Right atrium auricular region (tissue), 2 donors: Measurements from ENCODE around the gene CTLA4. TPM values are rescaled to one million over a fixed set of nuclear protein-coding genes. Genes with fewer than 3 reads are reported as not detected.
"Not testable (repeated sequence)": the region's sequence is repeated elsewhere in the genome, so short reads cannot be mapped to it uniquely, and the experiment has no call there.

ENCODE experiments used
- DNase-seq: peaks from one replicate; pipeline ENCODE4 v3.0.0-alpha.2; 2019; ENCODE audit warnings: low spot score
- H3K27ac ChIP-seq, 2 donors: fragments of 200-600 bp; sonication (generic); 1 replicate in 1 of 2; 2 replicates in 1 of 2; pipeline ENCODE4 v1.5.1; 2016 to 2019
- H3K27me3 ChIP-seq, 2 donors: fragments of 200-600 bp; sonication (generic); one replicate each; pipeline versions ENCODE4 v1.5.1 to v1.6.0; 2017 to 2019
- H3K36me3 ChIP-seq: fragments of 200-600 bp; sonication (generic); one replicate; pipeline ENCODE4 v1.5.1; 2016
- H3K4me1 ChIP-seq, 2 donors: fragments of 200-600 bp; sonication (generic); one replicate each; pipeline versions ENCODE4 v1.5.1 to v1.6.0; 2017 to 2019
- H3K4me3 ChIP-seq, 2 donors: fragments of 200-600 bp; sonication (generic); 1 replicate in 1 of 2; 2 replicates in 1 of 2; pipeline ENCODE4 v1.5.1; 2017 to 2019; ENCODE audit warnings: mild to moderate bottlenecking in 1 of 2, moderate library complexity in 1 of 2
- H3K9me3 ChIP-seq, 2 donors: fragments of 200-600 bp; sonication (generic); one replicate each; pipeline ENCODE4 v1.5.1; 2019
- total RNA-seq, 2 donors: library from RNA; depleted of rRNA; stranded (reverse); fragments of >200 nt; gene quantifications; one replicate each; pipeline ENCODE4 v1.1.0, GENCODE V29; 2016
- TF ChIP-seq, protein P1 (sequence below), 2 donors: fragments of 200-600 bp; sonication (generic); IDR thresholded peaks; one replicate each; pipeline ENCODE4 v1.5.1; 2019; ENCODE audit warnings: antibody characterized with exemption in 2 of 2

Gene CTLA4
- total RNA-seq, 2 donors from 2014 or later: 0.35 TPM; not detected in 1

DNA sequence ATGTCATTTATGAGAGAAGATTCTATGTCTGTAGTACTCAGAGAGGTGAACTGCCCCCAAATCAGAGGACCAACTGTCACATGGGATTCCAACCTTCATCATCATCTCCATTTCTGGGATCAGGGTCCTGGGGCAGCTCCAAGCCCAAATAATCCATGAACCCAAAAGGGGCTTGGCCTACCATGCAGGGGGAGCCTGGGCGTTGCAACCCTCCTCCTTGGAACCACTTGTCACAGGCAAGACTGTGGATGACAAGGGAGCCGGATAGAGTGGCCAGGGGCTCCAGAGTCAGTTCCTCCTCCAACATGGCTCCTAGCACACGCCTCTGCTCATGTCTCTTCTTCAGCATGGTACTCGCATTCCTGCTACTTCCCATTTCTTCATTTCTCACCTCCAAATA lies 7.9 kb downstream of the CTLA4 start:
- TF ChIP-seq, protein P1, sequence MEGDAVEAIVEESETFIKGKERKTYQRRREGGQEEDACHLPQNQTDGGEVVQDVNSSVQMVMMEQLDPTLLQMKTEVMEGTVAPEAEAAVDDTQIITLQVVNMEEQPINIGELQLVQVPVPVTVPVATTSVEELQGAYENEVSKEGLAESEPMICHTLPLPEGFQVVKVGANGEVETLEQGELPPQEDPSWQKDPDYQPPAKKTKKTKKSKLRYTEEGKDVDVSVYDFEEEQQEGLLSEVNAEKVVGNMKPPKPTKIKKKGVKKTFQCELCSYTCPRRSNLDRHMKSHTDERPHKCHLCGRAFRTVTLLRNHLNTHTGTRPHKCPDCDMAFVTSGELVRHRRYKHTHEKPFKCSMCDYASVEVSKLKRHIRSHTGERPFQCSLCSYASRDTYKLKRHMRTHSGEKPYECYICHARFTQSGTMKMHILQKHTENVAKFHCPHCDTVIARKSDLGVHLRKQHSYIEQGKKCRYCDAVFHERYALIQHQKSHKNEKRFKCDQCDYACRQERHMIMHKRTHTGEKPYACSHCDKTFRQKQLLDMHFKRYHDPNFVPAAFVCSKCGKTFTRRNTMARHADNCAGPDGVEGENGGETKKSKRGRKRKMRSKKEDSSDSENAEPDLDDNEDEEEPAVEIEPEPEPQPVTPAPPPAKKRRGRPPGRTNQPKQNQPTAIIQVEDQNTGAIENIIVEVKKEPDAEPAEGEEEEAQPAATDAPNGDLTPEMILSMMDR (IDR thresholded peaks at IDR 0.05): no peak
- Histone ChIP-seq H3K36me3 (no peaks in the 10 kb centered on the region), H3K4me1 (no peaks in the 10 kb centered on the region), H3K9me3 (no peaks in the 10 kb centered on the region), H3K4me3 (no peak overlapping the region), H3K27me3 (no peaks in the 10 kb centered on the region), H3K27ac (no peak overlapping the region)
- DNase-seq: no peak

GRCh38 chr2:203876328-203876727 lies 8.8 kb downstream of the CTLA4 start:
- TF ChIP-seq, protein P1 (IDR thresholded peaks at IDR 0.05): no peak
- H3K27ac ChIP-seq: no peak overlapping the region

DNA sequence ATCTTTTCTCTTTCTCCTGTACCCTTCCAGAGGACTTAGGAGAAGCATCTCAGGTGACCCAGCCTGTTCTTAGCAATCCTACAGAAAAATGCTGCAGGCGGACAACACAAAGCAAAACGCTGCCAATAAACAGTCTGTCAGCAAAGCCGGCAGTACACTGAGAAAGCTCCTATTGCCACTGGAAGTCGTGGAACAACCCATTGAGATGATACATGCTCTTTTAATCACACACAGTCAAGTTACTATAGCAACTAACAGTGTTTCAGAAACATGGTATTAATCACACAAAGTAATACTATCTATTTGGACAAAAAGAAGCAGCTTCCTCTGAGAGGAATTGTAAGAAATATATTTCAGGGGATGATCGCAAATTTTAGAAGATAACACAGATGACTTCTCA lies 10.5 kb downstream of the CTLA4 start:
- no peaks in the 10 kb centered on the region for H3K36me3 ChIP-seq
- no peaks in the 10 kb centered on the region for H3K27me3 ChIP-seq
- H3K4me1 ChIP-seq: no peaks in the 10 kb centered on the region
- no peak overlapping the region for H3K4me3 ChIP-seq
- H3K27ac ChIP-seq: no peak overlapping the region
- no peaks in the 10 kb centered on the region for H3K9me3 ChIP-seq
- no peak for DNase-seq
- TF ChIP-seq, protein P1 (IDR thresholded peaks at IDR 0.05): no peak

More at GRCh38 chr2:203876328-203876727, 8.8 kb downstream of the CTLA4 start:
- no peaks in the 10 kb centered on the region for H3K4me1 ChIP-seq
- no peak overlapping the region for H3K4me3 ChIP-seq
- no peaks in the 10 kb centered on the region for H3K36me3 ChIP-seq
- no peak for DNase-seq
- H3K27me3 ChIP-seq: no peaks in the 10 kb centered on the region
- H3K9me3 ChIP-seq: no peaks in the 10 kb centered on the region

GRCh38 chr2:203880557-203881125 lies 13.1 kb downstream of the CTLA4 start:
- H3K9me3 ChIP-seq: no peaks in the 10 kb centered on the region
- no peaks in the 10 kb centered on the region for H3K36me3 ChIP-seq
- TF ChIP-seq, protein P1 (IDR thresholded peaks at IDR 0.05): no peak
- H3K27ac ChIP-seq: no peak overlapping the region
- no peak for DNase-seq
- no peak overlapping the region for H3K4me3 ChIP-seq
- no peaks in the 10 kb centered on the region for H3K27me3 ChIP-seq
- no peaks in the 10 kb centered on the region for H3K4me1 ChIP-seq

DNA sequence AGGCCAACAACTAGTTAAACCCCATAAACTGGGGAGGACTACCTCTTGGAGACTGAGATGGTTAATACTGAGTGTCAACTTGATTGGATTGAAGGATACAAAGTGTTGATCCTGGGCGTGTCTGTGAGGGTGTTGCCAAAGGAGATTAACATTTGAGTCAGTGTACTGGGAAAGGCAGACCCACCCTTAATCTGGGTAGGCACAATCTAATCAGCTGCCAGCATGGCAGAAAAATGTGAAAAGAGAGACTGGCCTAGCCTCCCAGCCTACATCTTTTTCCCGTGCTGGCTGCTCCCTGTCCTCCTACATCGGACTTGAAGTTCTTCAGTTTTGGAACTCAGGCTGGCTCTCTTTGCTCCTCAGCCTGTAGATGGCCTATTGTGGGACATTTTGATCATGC lies 13.6 kb downstream of the CTLA4 start:
- H3K9me3 ChIP-seq, H3K27me3 ChIP-seq, H3K4me1 ChIP-seq, H3K36me3 ChIP-seq, H3K27ac ChIP-seq, DNase-seq, H3K4me3 ChIP-seq: not testable (repeated sequence)

GRCh38 chr2:203882551-203882950 lies 15.0 kb downstream of the CTLA4 start:
- H3K27ac ChIP-seq: no peak overlapping the region
- TF ChIP-seq, protein P1 (IDR thresholded peaks at IDR 0.05): no peak
- no peak for DNase-seq

More at GRCh38 chr2:203882551-203882950, 15.0 kb downstream of the CTLA4 start:
- Histone ChIP-seq H3K36me3 (no peaks in the 10 kb centered on the region), H3K9me3 (no peaks in the 10 kb centered on the region), H3K27me3 (no peaks in the 10 kb centered on the region), H3K4me3 (no peak overlapping the region), H3K4me1 (no peaks in the 10 kb centered on the region)
